WTC11 (cell line): ENCODE measurements around the gene EHBP1. TPM values are rescaled to one million over a fixed set of nuclear protein-coding genes. Genes with fewer than 3 reads are reported as not detected.
A peak's percentile ranks its signal among the peaks of the same experiment; 100 is the strongest.

Source experiments
- ATAC-seq: fragments of 200-7000 bp; cut with Tn5 transposase; 2 replicates; pipeline ENCODE4 v1.10.0; 2021; ENCODE audit warnings: mild to moderate bottlenecking, moderate library complexity
- CTCF ChIA-PET: fragments of 300-600 bp; sonication (Branson Sonifier 250); formaldehyde crosslinking; loops from one replicate; lab custom pipeline; 2021; ENCODE audit warnings: antibody characterized with exemption; lab: Charles Lee
- POLR2A ChIA-PET: fragments of 350-600 bp; sonication (Branson Sonifier 250); formaldehyde crosslinking; loops from one replicate; lab custom pipeline; 2021; ENCODE audit warnings: antibody characterized with exemption; lab: Charles Lee
- DNase-seq: peaks from one replicate; pipeline ENCODE4 v3.0.0; 2021; ENCODE audit warnings: low spot score
- H3K27ac Mint-ChIP-seq: 2 replicates; pipeline ENCODE4 v1.8.0; 2021; ENCODE audit warnings: mixed read lengths
- H3K27me3 Mint-ChIP-seq: 2 replicates; pipeline ENCODE4 v1.8.0; 2021; ENCODE audit warnings: low read depth, mild to moderate bottlenecking, moderate library complexity, mixed read lengths
- H3K36me3 Mint-ChIP-seq: 2 replicates; pipeline ENCODE4 v1.8.0; 2021; ENCODE audit warnings: mixed read lengths
- H3K4me1 Mint-ChIP-seq: 2 replicates; pipeline ENCODE4 v1.8.0; 2022; ENCODE audit warnings: mixed read lengths
- H3K4me3 Mint-ChIP-seq: 2 replicates; pipeline ENCODE4 v1.8.0; 2021; ENCODE audit warnings: mild to moderate bottlenecking, moderate library complexity, mixed read lengths
- H3K9me3 Mint-ChIP-seq: 2 replicates; pipeline ENCODE4 v1.8.0; 2021; ENCODE audit warnings: mixed read lengths
- ATF6 ChIP-seq: sonication (generic); formaldehyde crosslinking; IDR thresholded peaks from 2 replicates; pipeline ENCODE4 v1.8.1; 2023; ENCODE audit warnings: mild to moderate bottlenecking, missing genetic modification reagents
- E2F1 ChIP-seq: sonication (generic); formaldehyde crosslinking; IDR thresholded peaks from 2 replicates; pipeline ENCODE4 v1.8.0; 2022; ENCODE audit warnings: mild to moderate bottlenecking, missing genetic modification reagents
- E2F4 ChIP-seq: sonication (generic); formaldehyde crosslinking; IDR thresholded peaks from 2 replicates; pipeline ENCODE4 v1.8.1; 2022; ENCODE audit warnings: low read depth, mild to moderate bottlenecking, moderate library complexity, missing genetic modification reagents, borderline replicate concordance
- FOXK1 ChIP-seq: sonication (generic); formaldehyde crosslinking; IDR thresholded peaks from 2 replicates; pipeline ENCODE4 v1.8.0; 2022; ENCODE audit warnings: mild to moderate bottlenecking, moderate library complexity, missing genetic modification reagents
- MAX ChIP-seq: sonication (generic); formaldehyde crosslinking; IDR thresholded peaks from 2 replicates; pipeline ENCODE4 v1.8.0; 2022; ENCODE audit warnings: mild to moderate bottlenecking, missing genetic modification reagents
- NR3C1 ChIP-seq: sonication (generic); formaldehyde crosslinking; conservative IDR thresholded peaks from 2 replicates; pipeline ENCODE4 v1.8.1; 2023; ENCODE audit warnings: low read depth, mild to moderate bottlenecking, missing genetic modification reagents
- PRRX2 ChIP-seq: fragments of 250-450 bp; sonication (Bioruptor Pico); IDR thresholded peaks from 2 replicates; pipeline ENCODE4 v1.8.0; 2021; ENCODE audit warnings: mild to moderate bottlenecking
- ZBTB43 ChIP-seq: sonication (generic); formaldehyde crosslinking; IDR thresholded peaks from 2 replicates; pipeline ENCODE4 v1.8.1; 2023; ENCODE audit warnings: mild to moderate bottlenecking, missing genetic modification reagents
- ZNF232 ChIP-seq: sonication (generic); formaldehyde crosslinking; IDR thresholded peaks from 2 replicates; pipeline ENCODE4 v1.8.0; 2022; ENCODE audit warnings: mild to moderate bottlenecking, missing genetic modification reagents
- ZNF423 ChIP-seq: fragments of 250-450 bp; sonication (Bioruptor Pico); IDR thresholded peaks from 2 replicates; pipeline ENCODE4 v2.1.2; 2022; ENCODE audit warnings: mild to moderate bottlenecking, moderate library complexity
- total RNA-seq: library from RNA; stranded (reverse); gene quantifications from 3 replicates; pipeline ENCODE4 v1.2.3, GENCODE V29; 2021
- TF ChIP-seq, protein P1 (sequence below): fragments of 250-450 bp; sonication (Bioruptor Pico); conservative IDR thresholded peaks from 2 replicates; pipeline ENCODE4 v1.9.0; 2021; ENCODE audit warnings: mild to moderate bottlenecking

The EHBP1 gene
- total RNA-seq, 1 experiment from 2014 or later = 36.4 TPM

- 0 out of 2 replicates have a peak, but pooled peaks have one; percentile 14 for TF ChIP-seq ZBTB43 (CRISPR knock-in tag)
Measured at GRCh38 chr2:63050334-63051041, 345.0 kb downstream of the EHBP1 start, which contains the start of gene OTX1 (continued).

GRCh38 chr2:63051042-63051794, 345.7 kb downstream of the EHBP1 start:
- POLR2A ChIA-PET = no interaction called here
- ATAC-seq = peak; percentile 2
- H3K4me1 Mint-ChIP-seq = peaks cover 64% of the 10 kb centered on the region

DNA sequence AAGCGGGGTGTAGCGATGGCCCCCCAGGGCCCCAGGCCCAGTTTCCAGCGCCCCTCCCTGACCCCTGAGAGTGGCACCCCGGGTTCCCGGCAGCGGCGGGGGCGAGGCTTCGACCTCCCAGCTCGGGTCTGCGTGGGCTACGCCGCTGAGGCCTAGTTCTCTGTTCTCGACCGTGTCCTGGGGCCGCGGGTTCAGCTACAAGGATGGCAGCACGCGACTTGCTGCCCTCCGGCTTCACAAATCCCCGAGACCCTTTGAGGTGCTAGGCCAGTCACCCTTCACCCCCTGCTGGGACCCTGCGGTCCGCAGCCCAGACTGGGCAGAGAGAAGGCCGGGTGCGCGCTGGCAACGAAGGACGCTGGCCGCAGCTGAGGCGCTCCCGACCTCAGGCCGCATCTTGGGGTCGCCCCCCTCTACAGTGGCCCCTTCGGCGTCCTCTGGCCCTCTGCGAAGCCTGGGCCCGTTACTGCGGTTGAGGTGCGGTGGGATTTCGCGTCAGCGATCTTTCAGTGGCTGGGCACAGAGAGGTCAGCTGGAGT, 346.4 kb downstream of the EHBP1 start:
- H3K27ac Mint-ChIP-seq = no peak overlapping the region
- DNase-seq (peak; percentile 32), ATAC-seq (no peak)
- peak; percentile 64; the same call in 1 of the 2 replicates for TF ChIP-seq E2F1 (CRISPR knock-in tag)
- TF ChIP-seq NR3C1 (CRISPR knock-in tag) = no peak
- TF ChIP-seq E2F4 (CRISPR knock-in tag) = no peak
- TF ChIP-seq, protein P1, sequence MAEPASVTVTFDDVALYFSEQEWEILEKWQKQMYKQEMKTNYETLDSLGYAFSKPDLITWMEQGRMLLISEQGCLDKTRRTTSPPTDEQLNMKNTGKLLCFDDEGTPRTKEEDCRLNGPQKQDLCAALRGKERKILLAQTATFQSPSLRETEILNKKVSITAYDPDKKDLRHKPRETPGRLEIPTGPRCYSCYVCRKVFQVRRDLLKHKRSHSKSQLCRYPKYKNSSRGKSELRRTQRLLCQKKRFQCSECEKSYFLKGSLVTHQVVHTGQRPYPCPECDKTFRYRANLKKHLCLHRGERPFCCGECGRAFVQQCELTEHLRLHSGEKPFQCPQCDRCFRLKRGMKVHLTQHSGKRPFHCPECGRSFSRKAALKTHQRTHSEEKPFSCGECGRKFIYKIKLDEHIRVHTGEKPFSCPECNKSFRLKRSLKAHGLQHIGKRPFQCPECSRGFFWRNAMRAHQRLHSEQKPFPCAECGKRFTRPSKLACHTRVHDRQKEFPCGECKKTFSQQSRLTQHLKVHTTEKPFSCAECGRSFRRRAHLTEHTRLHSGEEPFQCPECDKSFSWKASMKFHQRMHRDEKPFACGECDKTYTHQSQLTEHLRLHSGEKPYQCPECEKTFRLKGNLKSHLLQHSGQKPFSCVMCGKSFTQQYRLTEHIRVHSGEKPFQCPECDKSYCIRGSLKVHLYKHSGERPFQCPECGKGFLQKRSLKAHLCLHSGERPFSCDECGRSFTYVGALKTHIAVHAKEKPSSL (CRISPR knock-in tag) = no peak
- TF ChIP-seq FOXK1 (CRISPR knock-in tag) = no peak
- TF ChIP-seq ATF6 (CRISPR knock-in tag) = no peak
- no peak for TF ChIP-seq ZNF232 (CRISPR knock-in tag)
- TF ChIP-seq MAX = 0 out of 2 replicates have a peak, but pooled peaks have one; percentile 27
- peaks cover 96% of the 10 kb centered on the region for H3K27me3 Mint-ChIP-seq
- peaks cover 64% of the 10 kb centered on the region for H3K4me1 Mint-ChIP-seq
- no peaks in the 10 kb centered on the region for H3K9me3 Mint-ChIP-seq
- H3K4me3 Mint-ChIP-seq = peak overlapping the region; percentile 75
- no peaks in the 10 kb centered on the region for H3K36me3 Mint-ChIP-seq
- POLR2A ChIA-PET = interaction anchor here (1.8 kb wide), 1 partner anchor 8 kb away, joined by 5 read pairs; no protein-coding TSS in a partner anchor
- CTCF ChIA-PET = interaction anchor here (0.6 to 0.7 kb wide), 2 partner anchors 443 to 809 kb away, joined by 3 read pairs; no protein-coding TSS in a partner anchor

More at GRCh38 chr2:63051042-63051794, 345.7 kb downstream of the EHBP1 start:
- CTCF ChIA-PET = interaction anchor here (0.6 to 0.7 kb wide), 2 partner anchors 444 to 810 kb away, joined by 3 read pairs; no protein-coding TSS in a partner anchor
- TF ChIP-seq ZNF423 (CRISPR knock-in tag) (peak; percentile 33), PRRX2 (CRISPR knock-in tag) (no peak)
- Mint-ChIP-seq H3K27ac (no peak overlapping the region), H3K36me3 (no peaks in the 10 kb centered on the region), H3K4me3 (peak overlapping the region; percentile 75), H3K27me3 (peaks cover 96% of the 10 kb centered on the region), H3K9me3 (no peaks in the 10 kb centered on the region)
- DNase-seq = peak; percentile 62
